K562 (cell line): ENCODE measurements around the gene MATN1. TPM values are rescaled to one million over a fixed set of nuclear protein-coding genes. Genes with fewer than 3 reads are reported as not detected.

Source experiments
- ATAC-seq: fragments of 200-7000 bp; cut with Tn5 transposase; 3 replicates; pipeline ENCODE4 v1.9.1; 2020; ENCODE audit warnings: moderate library complexity
- BruUV-seq: library from RNA; stranded (reverse); fragments of 400-500 nt; replicated peaks from 2 replicates; lab custom pipeline; 2021; lab: Mats Ljungman, UMichigan
- CTCF ChIA-PET: fragments of 300-600 bp; formaldehyde crosslinking; extraction: SDS; loops from one replicate; lab custom pipeline; 2021; ENCODE audit warnings: low intra/inter-chr PET ratio; lab: Yijun Ruan, JAX
- POLR2A ChIA-PET: fragments of 300-600, 350-650 bp; sonication (Branson Sonifier 250); formaldehyde crosslinking; extraction: SDS; loops from one replicate; lab custom pipeline; 2021; ENCODE audit warnings: antibody characterized with exemption, inconsistent platforms; lab: Yijun Ruan, JAX
- DNase-seq, 4 experiments: peaks; one replicate each; pipeline versions ENCODE4 v3.0.0 to v3.0.0-alpha.2; 2011 to 2018; ENCODE audit warnings: low spot score in 3 of 4, mixed read lengths in 3 of 4; ENCODE audit errors: extremely low read depth in 1 of 4
- FAIRE-seq: peaks from 2 replicates; lab custom pipeline; 2011; peaks lifted over from hg19 to GRCh38; lab: Jason Lieb, UNC
- H2AFZ ChIP-seq: 2 replicates; pipeline ENCODE4 v1.6.0; 2011; ENCODE audit warnings: low read depth, low read length, control low read depth, inconsistent platforms
- H3K27ac ChIP-seq: fragments of 200-600 bp; 3 replicates; pipeline ENCODE4 v1.8.0; 2011; ENCODE audit warnings: low read depth, mild to moderate bottlenecking, control low read depth, inconsistent platforms, low read length, moderate library complexity, mixed read lengths; ENCODE audit errors: extremely low read depth
- H3K27me3 ChIP-seq, 2 experiments: fragments of 300-600 bp in 1 of 2; 2 replicates in 1 of 2; 3 replicates in 1 of 2; pipeline versions ENCODE4 v1.6.0 to v1.8.0; 2011; ENCODE audit warnings: inconsistent platforms in 2 of 2, low read length in 2 of 2, mild to moderate bottlenecking in 1 of 2, mixed read lengths in 1 of 2, moderate library complexity in 1 of 2; ENCODE audit not compliant: control insufficient read depth in 2 of 2, insufficient read depth in 2 of 2
- H3K36me3 ChIP-seq: fragments of 300-600 bp; 3 replicates; pipeline ENCODE4 v1.8.0; 2011; ENCODE audit warnings: mild to moderate bottlenecking, low read length, inconsistent platforms; ENCODE audit not compliant: control insufficient read depth, insufficient read depth
- H3K4me1 ChIP-seq, 2 experiments: fragments of 200-600 bp in 1 of 2; replicated peaks in 1 of 2; 2 replicates in 1 of 2; 3 replicates in 1 of 2; pipeline versions ENCODE4 v1.5.1 to v1.8.0; 2011; ENCODE audit warnings: inconsistent platforms in 2 of 2, low read length in 2 of 2, mild to moderate bottlenecking in 1 of 2, mixed read lengths in 1 of 2, moderate library complexity in 1 of 2; ENCODE audit not compliant: control insufficient read depth in 2 of 2, insufficient read depth in 2 of 2
- H3K4me2 ChIP-seq: 2 replicates; pipeline ENCODE4 v1.6.1; 2011; ENCODE audit warnings: low read length, control low read depth, inconsistent platforms, mixed read lengths; ENCODE audit not compliant: insufficient read depth
- H3K4me3 ChIP-seq: fragments of 200-600 bp; sonication (generic), shearing (Covaris generic); 2 replicates; pipeline ENCODE4 v1.5.1; 2016; ENCODE audit warnings: control low read depth, inconsistent platforms
- H3K79me2 ChIP-seq: fragments of 200-600 bp; 3 replicates; pipeline ENCODE4 v1.8.0; 2011; ENCODE audit warnings: low read length, inconsistent platforms; ENCODE audit not compliant: control insufficient read depth, insufficient read depth
- H3K9ac ChIP-seq, 2 experiments: 2 replicates each; pipeline versions ENCODE4 v1.6.0 to v1.6.1; 2011; ENCODE audit warnings: low read depth in 2 of 2, low read length in 2 of 2, control low read depth in 1 of 2, inconsistent platforms in 1 of 2, mild to moderate bottlenecking in 1 of 2, mixed read lengths in 1 of 2; ENCODE audit not compliant: insufficient read depth in 1 of 2
- H3K9me1 ChIP-seq: one replicate; pipeline ENCODE4 v1.6.0; 2011; ENCODE audit warnings: inconsistent platforms, mild to moderate bottlenecking, low read length, moderate library complexity; ENCODE audit not compliant: control insufficient read depth, insufficient read depth
- H3K9me3 ChIP-seq: replicated peaks from 2 replicates; pipeline ENCODE4 v1.5.1; 2011; ENCODE audit warnings: low read depth, low read length, inconsistent platforms; ENCODE audit not compliant: control insufficient read depth, insufficient read depth
- H4K20me1 ChIP-seq: replicated peaks from 2 replicates; pipeline ENCODE4 v1.6.1; 2011; ENCODE audit warnings: low read length, inconsistent platforms, mixed read lengths; ENCODE audit not compliant: control insufficient read depth, insufficient read depth
- CEBPB ChIP-seq: fragments of 450-650 bp; IDR thresholded peaks from 2 replicates; pipeline ENCODE4 v1.6.1; 2016; ENCODE audit warnings: missing genetic modification characterization, missing compliant biosample characterization
- CEBPG ChIP-seq, 3 experiments: fragments of 200-800 bp in 1 of 3; sonication (Bioruptor generic) in 1 of 3; sonication (generic) in 1 of 3; formaldehyde crosslinking in 1 of 3; IDR thresholded peaks in 2 of 3; conservative IDR thresholded peaks in 1 of 3; 2 replicates each; pipeline versions ENCODE4 v1.6.1 to v1.8.0; 2016 to 2022; ENCODE audit warnings: missing compliant biosample characterization in 2 of 3, missing genetic modification characterization in 2 of 3, mild to moderate bottlenecking in 1 of 3, missing genetic modification reagents in 1 of 3
- DPF2 ChIP-seq: fragments of 450-650 bp; IDR thresholded peaks from 2 replicates; pipeline ENCODE4 v1.6.1; 2016
- ELF4 ChIP-seq: fragments of 450-650 bp; formaldehyde crosslinking; IDR thresholded peaks from 2 replicates; pipeline ENCODE4 v1.4.0; 2022; ENCODE audit warnings: missing genetic modification characterization
- SP1 ChIP-seq: sonication (generic); formaldehyde crosslinking; IDR thresholded peaks from 2 replicates; pipeline ENCODE4 v1.8.1; 2022; ENCODE audit warnings: mild to moderate bottlenecking, missing genetic modification reagents
- STAG1 ChIP-seq: sonication (generic); formaldehyde crosslinking; IDR thresholded peaks from 2 replicates; pipeline ENCODE4 v1.5.0; 2020; ENCODE audit warnings: missing genetic modification reagents, borderline replicate concordance
- TAF9B ChIP-seq: fragments of 450-650 bp; IDR thresholded peaks from 2 replicates; pipeline ENCODE4 v1.6.1; 2018; ENCODE audit warnings: mild to moderate bottlenecking; ENCODE audit not compliant: partially characterized antibody
- TBL1XR1 ChIP-seq, 2 experiments: IDR thresholded peaks; 2 replicates each; pipeline ENCODE4 v1.6.1; 2012; ENCODE audit warnings: improper control_type of control experiment in 2 of 2, low read length in 2 of 2, mild to moderate bottlenecking in 1 of 2
- WGBS: fragments of 100-300 bp; shearing (Covaris generic); methylation state at CpG from one replicate; pipeline ENCODE4 v1.1.6; 2016; ENCODE audit warnings: low coverage, mixed read lengths; ENCODE audit not compliant: insufficient coverage; ENCODE audit errors: missing lambda C conversion rate; 5-methylcytosine and 5-hydroxymethylcytosine counted together
- in situ Hi-C: fragments of 300-500 bp; cut with MboI; formaldehyde crosslinking; loops from 4 replicates; pipeline ENCODE4 v1.15.0; 2018; ENCODE audit warnings: inconsistent platforms, mixed read lengths
- intact Hi-C: fragments of 100-400 bp; cut with micrococcal nuclease; formaldehyde crosslinking; loops from 2 replicates; pipeline ENCODE4 v1.14.2; 2022
- polyA plus RNA-seq, 8 experiments: library from polyadenylated mRNA; depleted of rRNA in 4 of 8; stranded (reverse) in 5 of 8; unstranded in 3 of 8; fragments of >200 nt; fragmentation: Nextera tagmentation in 2 of 8; fragmentation: Illumina TruSeq in 1 of 8; extraction: Ambion mirVana in 2 of 8; extraction: Trizol in 1 of 8; gene quantifications; 2 replicates each; pipeline versions ENCODE4 v1.2.1 to v1.2.3, GENCODE V29; 2011 to 2014; ENCODE audit warnings: inconsistent platforms in 1 of 8, missing spikeins in 1 of 8
- total RNA-seq, 7 experiments: library from RNA; depleted of rRNA in 6 of 7; stranded (reverse); fragments of >200 nt in 6 of 7; fragmentation: Illumina TruSeq in 2 of 7; extraction: Trizol in 2 of 7; gene quantifications; 2 replicates each; pipeline versions ENCODE4 v1.2.1 to v1.2.3, GENCODE V29; 2011 to 2021; ENCODE audit warnings: low replicate concordance in 1 of 7
- TF ChIP-seq, protein P1 (sequence below): fragments of 450-650 bp; conservative IDR thresholded peaks from 2 replicates; pipeline ENCODE4 v1.6.1; 2016; ENCODE audit warnings: missing genetic modification characterization, low read depth, mild to moderate bottlenecking, missing compliant biosample characterization, moderate library complexity

Gene MATN1
- total and polyA plus RNA-seq, 9 of the 15 experiments (the other 6 are each of a cell fraction or from before 2014, with no cell fraction given), result 0.10 to 2.3 (median 1.2) TPM

DNA sequence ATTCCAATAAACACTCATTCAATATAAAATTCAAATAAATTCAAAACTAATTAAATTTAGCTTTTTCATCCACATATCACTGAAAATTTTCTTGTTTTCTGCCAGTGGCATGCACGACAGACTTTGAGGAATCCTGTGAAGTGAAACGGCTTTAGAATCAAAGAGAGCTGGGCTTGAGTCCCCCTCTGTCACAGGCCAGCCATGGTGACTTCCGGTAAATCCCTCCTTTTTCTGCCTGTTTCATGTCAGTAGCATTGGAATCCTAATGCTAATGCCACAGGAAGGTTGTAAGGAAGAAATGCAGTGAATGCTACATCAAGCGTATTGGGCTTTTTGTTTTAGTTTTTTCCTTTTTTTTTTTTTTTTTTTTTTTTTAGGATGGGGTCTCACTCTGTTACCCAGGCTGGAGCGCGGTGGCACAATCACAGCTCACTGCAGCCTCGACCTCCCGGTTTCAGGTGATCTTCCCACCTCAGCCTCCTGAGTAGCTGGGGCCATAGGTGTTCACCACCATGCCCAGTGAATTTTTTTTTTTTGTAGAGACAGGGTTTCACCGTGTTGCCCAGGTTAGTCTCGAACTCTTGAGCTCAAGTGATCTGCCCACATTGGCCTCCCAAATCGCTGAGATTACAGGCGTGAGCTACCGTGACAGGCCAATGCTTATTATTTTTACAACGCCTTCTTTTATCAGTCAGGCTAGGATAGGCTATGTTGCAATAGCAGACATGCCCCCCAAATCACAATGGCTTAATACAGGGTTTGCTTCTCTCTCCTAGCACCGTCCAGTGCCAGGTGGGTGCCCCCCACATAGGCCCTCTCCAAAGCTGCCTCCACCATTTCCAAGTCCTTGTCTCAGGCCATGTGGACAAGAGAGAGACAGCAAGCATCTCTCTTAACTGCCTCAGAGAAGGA is 3.6 kb upstream of the MATN1 start:
- TF ChIP-seq, protein P1, sequence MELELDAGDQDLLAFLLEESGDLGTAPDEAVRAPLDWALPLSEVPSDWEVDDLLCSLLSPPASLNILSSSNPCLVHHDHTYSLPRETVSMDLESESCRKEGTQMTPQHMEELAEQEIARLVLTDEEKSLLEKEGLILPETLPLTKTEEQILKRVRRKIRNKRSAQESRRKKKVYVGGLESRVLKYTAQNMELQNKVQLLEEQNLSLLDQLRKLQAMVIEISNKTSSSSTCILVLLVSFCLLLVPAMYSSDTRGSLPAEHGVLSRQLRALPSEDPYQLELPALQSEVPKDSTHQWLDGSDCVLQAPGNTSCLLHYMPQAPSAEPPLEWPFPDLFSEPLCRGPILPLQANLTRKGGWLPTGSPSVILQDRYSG (tag), result 0 out of 2 replicates have a peak, but pooled peaks have one; percentile 31
- TF ChIP-seq TBL1XR1 (IDR thresholded peaks at IDR 0.05; ENCODE audit: low read length in 2 of 2) (no peak), TAF9B (no peak), SP1 (CRISPR knock-in tag) (no peak), DPF2 (no peak), ELF4 (CRISPR knock-in tag) (no peak), STAG1 (CRISPR knock-in tag) (0 out of 2 replicates have a peak, but pooled peaks have one; percentile 13), CEBPG (CRISPR knock-in tag; IDR thresholded peaks at IDR 0.05) (peak; percentile 39; the same call in 1 of the 2 replicates), CEBPG (tag; conservative IDR thresholded peaks at IDR 0.05 in 1 of 2, IDR thresholded peaks at IDR 0.05 in 1 of 2) (peak in 1 of 2 experiments; percentile 55; a peak in 2 of 4 replicates), CEBPB (tag) (peak; percentile 84)
- Histone ChIP-seq H3K27ac (peak overlapping the region; percentile 72), H3K9me3 (no peaks in the 10 kb centered on the region), H3K9ac (peak overlapping the region; percentile 47 to 85; a peak in 2 of 4 replicates), H3K27me3 (no peaks in the 10 kb centered on the region), H3K4me1 (peaks cover 56 to 74% of the 10 kb centered on the region in 2 experiments), H3K9me1 (no peaks in the 10 kb centered on the region), H3K36me3 (peaks cover 57% of the 10 kb centered on the region), H3K79me2 (peaks cover 12% of the 10 kb centered on the region; the same call in 2 of the 3 replicates), H3K4me3 (no peak overlapping the region), H3K4me2 (peak overlapping the region; percentile 44), H4K20me1 (no peaks in the 10 kb centered on the region), H2AFZ (no peak overlapping the region)
- in situ Hi-C loops, result no loop called here
- BruUV-seq, result no TSS peak
- intact Hi-C loops, result no loop called here
- WGBS, result 63% methylated on average over 14 of the region's 15 CpGs
- ATAC-seq, result no peak
- no peak for FAIRE-seq
- POLR2A ChIA-PET, result interaction anchor here (0.6 to 8.0 kb wide), 14 partner anchors 8 to 516 kb away, joined by 3 to 74 read pairs (median 6); partner anchors contain the start of gene LAPTM5
- CTCF ChIA-PET, result interaction anchor here (9.0 kb wide), 1 partner anchor 52 kb away, joined by 187 read pairs; no protein-coding TSS in a partner anchor
- DNase-seq, result no peak
